GM12874 (cell line): ENCODE results near the gene GSK3A.
A peak's percentile ranks its signal among the peaks of the same experiment; 100 is the strongest.

ENCODE experiments used
- CTCF ChIP-seq: IDR thresholded peaks from 2 replicates; pipeline ENCODE4 v1.5.1; 2011; ENCODE audit warnings: low read depth, mild to moderate bottlenecking, control low read depth, low read length, moderate library complexity; ENCODE audit not compliant: insufficient read depth

Gene GSK3A

DNA sequence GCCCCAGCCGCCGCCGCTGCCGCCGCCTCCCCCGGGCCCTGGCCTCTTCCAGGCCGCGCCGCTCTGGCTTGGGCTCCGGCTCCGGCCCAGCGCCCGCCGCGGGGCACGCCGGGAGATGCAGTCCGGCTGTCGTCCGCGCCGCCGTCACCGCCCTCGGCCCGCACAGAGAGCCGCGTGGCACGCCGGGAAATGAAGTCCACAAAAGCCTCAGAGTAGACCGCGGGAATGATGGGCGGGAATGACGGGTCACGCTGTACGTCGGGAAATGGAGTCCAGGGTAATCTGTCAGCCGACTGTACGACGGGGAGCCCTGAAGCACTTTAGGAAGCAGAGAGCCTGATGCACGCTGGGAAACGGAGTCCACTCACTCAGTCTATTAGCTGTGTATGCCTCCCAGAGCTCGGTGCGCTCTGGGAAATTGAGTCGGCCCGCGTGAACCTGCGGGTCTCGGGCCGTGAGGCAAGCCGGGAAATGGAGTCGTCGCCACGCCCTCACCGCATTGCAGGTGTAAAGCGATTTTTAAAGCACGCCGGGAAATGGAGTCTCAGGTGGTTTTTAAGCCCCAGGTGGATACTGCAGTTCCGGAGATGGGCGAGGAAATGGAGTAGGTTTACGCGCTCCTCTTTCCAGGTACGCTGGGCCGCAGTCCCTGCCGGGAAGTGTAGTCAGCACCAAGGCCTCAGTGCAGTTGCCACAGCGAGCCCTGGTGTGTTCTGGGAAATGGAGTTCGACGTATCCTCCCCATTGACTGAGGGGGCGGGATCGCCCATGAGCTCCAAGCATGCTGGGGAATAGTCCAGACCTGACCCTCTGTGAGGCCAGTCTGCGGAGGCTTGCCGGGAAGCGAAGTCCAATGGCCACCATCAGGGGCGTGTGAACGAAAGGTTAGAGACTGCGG is at the start of gene GSK3A:
Gene GSK3A (minus strand): TSS at position 91 of the 898 bp plus-strand sequence. CDS start 137 bp downstream, outside the sequence.
- TF ChIP-seq CTCF: no peak

GRCh38 chr19:42291435-42291810 is 49.0 kb upstream of the GSK3A start:
- no peak for TF ChIP-seq CTCF

DNA sequence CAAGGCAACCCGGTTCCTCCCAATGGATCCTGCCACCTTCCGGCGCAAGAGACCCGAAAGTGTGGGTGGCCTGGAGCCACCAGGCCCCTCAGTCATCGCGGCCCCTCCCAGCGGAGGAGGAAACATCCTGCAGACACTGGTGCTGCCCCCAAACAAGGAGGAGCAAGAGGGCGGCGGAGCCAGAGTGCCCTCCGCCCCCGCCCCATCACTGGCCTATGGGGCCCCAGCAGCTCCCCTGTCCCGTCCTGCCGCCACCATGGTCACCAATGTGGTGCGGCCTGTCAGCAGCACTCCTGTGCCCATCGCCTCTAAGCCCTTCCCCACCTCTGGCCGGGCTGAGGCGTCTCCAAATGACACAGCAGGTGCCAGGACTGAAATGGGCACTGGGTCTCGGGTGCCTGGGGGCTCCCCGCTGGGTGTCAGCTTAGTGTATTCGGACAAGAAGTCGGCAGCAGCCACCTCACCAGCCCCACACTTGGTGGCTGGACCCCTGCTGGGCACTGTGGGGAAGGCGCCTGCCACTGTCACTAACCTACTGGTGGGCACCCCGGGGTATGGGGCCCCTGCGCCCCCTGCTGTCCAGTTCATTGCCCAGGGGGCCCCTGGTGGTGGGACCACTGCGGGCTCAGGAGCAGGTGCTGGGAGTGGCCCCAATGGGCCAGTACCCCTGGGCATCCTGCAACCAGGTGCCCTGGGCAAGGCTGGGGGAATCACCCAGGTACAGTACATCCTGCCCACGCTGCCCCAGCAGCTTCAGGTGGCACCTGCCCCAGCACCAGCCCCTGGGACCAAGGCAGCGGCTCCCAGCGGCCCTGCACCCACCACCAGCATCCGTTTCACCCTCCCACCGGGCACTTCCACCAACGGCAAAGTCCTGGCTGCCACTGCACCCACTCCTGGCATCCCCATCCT is 48.4 kb upstream of the GSK3A start:
- peak; percentile 71 for TF ChIP-seq CTCF

GRCh38 chr19:42290136-42290522 is 47.7 kb upstream of the GSK3A start:
- no peak for TF ChIP-seq CTCF

GRCh38 chr19:42289556-42290041 is 47.2 kb upstream of the GSK3A start:
- TF ChIP-seq CTCF: no peak

- no peak for TF ChIP-seq CTCF
Observed at GRCh38 chr19:42288881-42289555, 46.6 kb upstream of the GSK3A start.
